ENCODE measurements around the gene UTP18.

DNA sequence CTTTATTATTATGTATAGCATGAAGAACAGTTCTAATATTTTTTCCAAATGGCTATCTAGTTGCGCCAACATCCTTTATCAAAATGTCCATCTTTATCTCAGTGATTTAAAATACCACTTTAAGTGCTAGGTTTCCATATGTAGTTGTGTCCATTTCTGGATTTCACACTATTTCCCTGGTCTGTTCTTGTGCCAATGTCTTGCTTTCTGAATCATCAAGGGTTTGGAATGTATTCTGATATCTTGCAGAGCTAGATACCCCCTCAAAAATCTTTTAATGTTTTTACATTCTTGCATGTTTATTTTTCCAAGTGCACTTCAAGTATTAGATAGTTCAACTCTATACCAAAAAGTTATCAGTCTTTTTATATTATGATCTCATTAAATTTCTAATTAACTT, 14.8 kb upstream of the UTP18 start:
- TF ChIP-seq, protein P1, sequence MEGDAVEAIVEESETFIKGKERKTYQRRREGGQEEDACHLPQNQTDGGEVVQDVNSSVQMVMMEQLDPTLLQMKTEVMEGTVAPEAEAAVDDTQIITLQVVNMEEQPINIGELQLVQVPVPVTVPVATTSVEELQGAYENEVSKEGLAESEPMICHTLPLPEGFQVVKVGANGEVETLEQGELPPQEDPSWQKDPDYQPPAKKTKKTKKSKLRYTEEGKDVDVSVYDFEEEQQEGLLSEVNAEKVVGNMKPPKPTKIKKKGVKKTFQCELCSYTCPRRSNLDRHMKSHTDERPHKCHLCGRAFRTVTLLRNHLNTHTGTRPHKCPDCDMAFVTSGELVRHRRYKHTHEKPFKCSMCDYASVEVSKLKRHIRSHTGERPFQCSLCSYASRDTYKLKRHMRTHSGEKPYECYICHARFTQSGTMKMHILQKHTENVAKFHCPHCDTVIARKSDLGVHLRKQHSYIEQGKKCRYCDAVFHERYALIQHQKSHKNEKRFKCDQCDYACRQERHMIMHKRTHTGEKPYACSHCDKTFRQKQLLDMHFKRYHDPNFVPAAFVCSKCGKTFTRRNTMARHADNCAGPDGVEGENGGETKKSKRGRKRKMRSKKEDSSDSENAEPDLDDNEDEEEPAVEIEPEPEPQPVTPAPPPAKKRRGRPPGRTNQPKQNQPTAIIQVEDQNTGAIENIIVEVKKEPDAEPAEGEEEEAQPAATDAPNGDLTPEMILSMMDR (IDR thresholded peaks at IDR 0.05) = no peak
- no peak for TF ChIP-seq POLR2A (IDR thresholded peaks at IDR 0.05)

Data from uterus (tissue), 2 donors.